Immature natural killer cell (primary cell): ENCODE results near the gene REM2. TPM values are rescaled to one million over a fixed set of nuclear protein-coding genes. Genes with fewer than 3 reads are reported as not detected.
A peak's percentile ranks its signal among the peaks of the same experiment; 100 is the strongest.

Source experiments
- DNase-seq, 3 donors: peaks; one replicate each; pipeline ENCODE4 v3.0.0; 2022; ENCODE audit warnings: mixed read lengths in 1 of 3
- H3K27ac Mint-ChIP-seq, 6 donors: one replicate each; pipeline ENCODE4 v1.8.0; 2020; ENCODE audit warnings: mixed read lengths in 6 of 6, mild to moderate bottlenecking in 5 of 6, inconsistent platforms in 4 of 6, moderate library complexity in 3 of 6
- H3K27me3 Mint-ChIP-seq, 3 donors: one replicate each; pipeline ENCODE4 v1.8.0; 2020 to 2021; ENCODE audit warnings: low read depth in 3 of 3, mild to moderate bottlenecking in 3 of 3, mixed read lengths in 3 of 3, moderate library complexity in 3 of 3, inconsistent platforms in 1 of 3
- H3K36me3 Mint-ChIP-seq, 3 donors: one replicate each; pipeline ENCODE4 v1.8.0; 2020; ENCODE audit warnings: mixed read lengths in 3 of 3, inconsistent platforms in 2 of 3, mild to moderate bottlenecking in 2 of 3
- H3K4me1 Mint-ChIP-seq, 2 donors: one replicate each; pipeline ENCODE4 v1.8.0; 2020; ENCODE audit warnings: inconsistent platforms in 2 of 2, mild to moderate bottlenecking in 2 of 2, mixed read lengths in 2 of 2, moderate library complexity in 1 of 2
- H3K4me3 Mint-ChIP-seq, 5 donors: one replicate each; pipeline ENCODE4 v1.8.0; 2020; ENCODE audit warnings: mild to moderate bottlenecking in 5 of 5, mixed read lengths in 5 of 5, inconsistent platforms in 3 of 5, moderate library complexity in 3 of 5
- H3K9me3 Mint-ChIP-seq, 6 donors: one replicate each; pipeline ENCODE4 v1.8.0; 2020; ENCODE audit warnings: mild to moderate bottlenecking in 6 of 6, mixed read lengths in 6 of 6, inconsistent platforms in 4 of 6, moderate library complexity in 3 of 6
- polyA plus RNA-seq, 3 donors: library from polyadenylated mRNA; unstranded; fragments of 300-500 nt; fragmentation: Illumina TruSeq; gene quantifications; one replicate each; pipeline ENCODE4 v1.2.3, GENCODE V29; 2021

Gene REM2
- under 1 TPM; 0.22 to 0.74 (median 0.66) TPM for polyA plus RNA-seq

GRCh38 chr14:22883173-22883976, at the start of gene REM2:
TSS of gene REM2 (plus strand) at chr14:22883222. CDS start at chr14:22883288, 66 bp downstream.
- Mint-ChIP-seq H3K4me1 (peaks cover 37 to 40% of the 10 kb centered on the region in 2 donors), H3K9me3 (no peaks in the 10 kb centered on the region), H3K27me3 (peaks cover 6 to 18% (median 14%) of the 10 kb centered on the region in 3 donors), H3K4me3 (peak within 1 kb of the TSS in 1 of 5 donors; percentile 18), H3K36me3 (peaks cover 1 to 9% (median 4%) of the 10 kb centered on the region in 3 donors), H3K27ac (peak within 1 kb of the TSS in 4 of 6 donors; percentile 3 to 79 (median 22))
- DNase-seq: no peak

- peaks cover 0 to 1% (median 0%) of the 10 kb centered on the region in 6 donors for H3K9me3 Mint-ChIP-seq
- H3K4me1 Mint-ChIP-seq: peaks cover 12 to 13% of the 10 kb centered on the region in 2 donors
- no peak overlapping the region for H3K4me3 Mint-ChIP-seq
Measured at GRCh38 chr14:22835505-22835904, 47.5 kb upstream of the REM2 start.

GRCh38 chr14:22836301-22837113, 46.5 kb upstream of the REM2 start, which contains the start of gene MMP14:
TSS of gene MMP14 (plus strand) at chr14:22836585. CDS start at chr14:22836818, 233 bp downstream.
- Mint-ChIP-seq H3K27me3 (peaks cover 13 to 27% (median 16%) of the 10 kb centered on the region in 3 donors), H3K36me3 (peaks cover 9 to 26% (median 23%) of the 10 kb centered on the region in 3 donors), H3K27ac (peak within 1 kb of the TSS in 2 of 6 donors; percentile 48 to 61), H3K4me1 (peaks cover 6 to 7% of the 10 kb centered on the region in 2 donors), H3K9me3 (peaks cover 0 to 2% (median 0%) of the 10 kb centered on the region in 6 donors), H3K4me3 (peak within 1 kb of the TSS; percentile 55 to 77 (median 68))
- DNase-seq: no peak

More at GRCh38 chr14:22835505-22835904, 47.5 kb upstream of the REM2 start:
- H3K27me3 Mint-ChIP-seq: peaks cover 13 to 23% (median 16%) of the 10 kb centered on the region in 3 donors
- DNase-seq: no peak
- peak overlapping the region in 1 of 6 donors; percentile 61 for H3K27ac Mint-ChIP-seq
- H3K36me3 Mint-ChIP-seq: peaks cover 13 to 32% (median 26%) of the 10 kb centered on the region in 3 donors

- peaks cover 13 to 30% (median 18%) of the 10 kb centered on the region in 3 donors for H3K27me3 Mint-ChIP-seq
- H3K4me1 Mint-ChIP-seq: peaks cover 5 to 7% of the 10 kb centered on the region in 2 donors
- peak overlapping the region; percentile 55 to 77 (median 68) for H3K4me3 Mint-ChIP-seq
- H3K9me3 Mint-ChIP-seq: peaks cover 0 to 3% (median 0%) of the 10 kb centered on the region in 6 donors
- DNase-seq: no peak
- peak overlapping the region in 1 of 6 donors; percentile 48 for H3K27ac Mint-ChIP-seq
- H3K36me3 Mint-ChIP-seq: peaks cover 5 to 21% (median 19%) of the 10 kb centered on the region in 3 donors
Measured at GRCh38 chr14:22837114-22837749, 45.8 kb upstream of the REM2 start.

DNA sequence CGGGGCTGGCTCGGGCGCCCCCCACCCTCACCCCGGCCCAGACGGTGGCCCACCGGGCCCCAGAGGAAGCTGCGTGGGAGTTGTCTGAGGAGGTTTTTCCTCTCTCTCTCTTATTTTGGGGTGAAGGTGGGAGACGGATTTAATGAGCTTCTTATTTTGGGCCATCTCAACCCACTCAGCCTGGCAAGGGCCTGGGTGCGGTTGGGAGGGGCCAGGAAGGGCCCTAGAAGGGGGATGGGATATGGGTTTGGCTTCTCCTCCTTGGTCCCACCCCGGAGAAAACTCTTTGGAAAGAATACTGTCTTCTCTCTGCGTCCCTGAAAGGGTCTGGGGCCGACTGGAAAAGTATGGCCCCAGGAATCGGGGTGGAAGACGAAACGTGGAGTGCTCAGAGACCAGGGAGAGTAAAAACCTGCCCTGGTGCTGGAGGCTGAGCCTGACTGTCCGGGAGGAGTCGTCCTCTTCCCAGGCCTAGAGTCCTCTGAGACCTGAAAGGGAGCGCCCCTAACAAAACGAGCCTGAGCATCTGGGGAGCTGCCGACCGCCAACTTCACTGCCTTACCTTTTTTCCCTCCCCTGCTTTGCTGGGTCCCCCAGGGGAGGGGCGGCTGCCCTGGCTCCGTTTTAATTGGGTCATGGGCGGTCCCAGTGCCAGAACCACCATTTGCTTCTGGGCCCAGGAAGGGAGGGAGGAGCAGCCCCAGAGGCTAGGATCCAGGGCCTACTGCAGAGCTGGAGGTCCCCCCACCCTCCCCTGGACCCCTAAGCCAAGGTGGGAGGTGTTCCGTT, 45.1 kb upstream of the REM2 start:
- no peak overlapping the region for H3K27ac Mint-ChIP-seq
- H3K9me3 Mint-ChIP-seq: peaks cover 0 to 3% (median 0%) of the 10 kb centered on the region in 6 donors
- H3K27me3 Mint-ChIP-seq: peaks cover 13 to 30% (median 17%) of the 10 kb centered on the region in 3 donors
- peaks cover 5 to 21% (median 19%) of the 10 kb centered on the region in 3 donors for H3K36me3 Mint-ChIP-seq
- H3K4me1 Mint-ChIP-seq: peaks cover 5 to 7% of the 10 kb centered on the region in 2 donors
- peak overlapping the region in 1 of 5 donors; percentile 13 for H3K4me3 Mint-ChIP-seq
- DNase-seq: no peak

GRCh38 chr14:22838631-22839041, 44.4 kb upstream of the REM2 start:
- Mint-ChIP-seq H3K9me3 (peaks cover 0 to 3% (median 0%) of the 10 kb centered on the region in 6 donors), H3K27me3 (peaks cover 13 to 30% (median 17%) of the 10 kb centered on the region in 3 donors), H3K36me3 (peaks cover 5 to 18% (median 15%) of the 10 kb centered on the region in 3 donors), H3K4me3 (peak overlapping the region in 1 of 5 donors; percentile 37), H3K4me1 (peaks cover 5 to 7% of the 10 kb centered on the region in 2 donors), H3K27ac (no peak overlapping the region)
- no peak for DNase-seq

DNA sequence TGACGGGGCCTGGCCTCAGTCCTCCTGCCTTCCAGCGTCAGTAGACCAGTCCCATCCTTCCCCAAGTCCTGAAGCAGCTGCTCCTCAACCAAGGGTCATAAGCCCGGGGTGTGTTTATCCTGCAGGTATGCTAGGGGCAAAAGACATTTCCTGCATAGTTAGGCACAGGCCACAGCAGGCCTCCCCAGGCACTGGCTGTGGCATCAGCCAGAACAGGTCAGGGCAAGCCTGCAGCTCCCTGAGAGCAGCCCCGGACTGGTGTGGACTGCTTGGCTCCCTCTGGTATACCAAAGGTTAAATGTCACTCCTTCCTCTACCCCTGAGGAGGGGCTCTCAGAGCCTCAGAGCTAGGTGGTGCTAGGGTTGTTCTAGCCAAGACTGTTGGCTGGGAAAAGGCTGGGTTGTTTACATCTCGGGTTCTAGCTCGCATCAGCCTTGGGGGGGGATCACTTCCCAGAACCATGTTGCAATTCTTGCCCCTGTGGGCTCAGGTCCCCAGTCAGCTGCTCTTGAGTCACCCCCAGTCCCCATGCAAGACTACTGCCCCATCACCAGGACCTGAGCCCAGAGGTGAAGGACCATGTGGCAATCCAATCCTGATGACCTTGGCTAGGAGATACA, 43.8 kb upstream of the REM2 start:
- Mint-ChIP-seq H3K9me3 (peaks cover 0 to 3% (median 0%) of the 10 kb centered on the region in 6 donors), H3K27me3 (peaks cover 13 to 30% (median 16%) of the 10 kb centered on the region in 3 donors), H3K4me1 (peaks cover 5 to 7% of the 10 kb centered on the region in 2 donors), H3K4me3 (peak overlapping the region in 1 of 5 donors; percentile 37), H3K36me3 (peaks cover 5 to 14% (median 13%) of the 10 kb centered on the region in 3 donors), H3K27ac (no peak overlapping the region)
- no peak for DNase-seq

- Mint-ChIP-seq H3K27me3 (peaks cover 10 to 27% (median 16%) of the 10 kb centered on the region in 3 donors), H3K27ac (no peak overlapping the region), H3K9me3 (peaks cover 0 to 3% (median 0%) of the 10 kb centered on the region in 6 donors), H3K36me3 (no peaks in the 10 kb centered on the region), H3K4me1 (peaks cover 5 to 7% of the 10 kb centered on the region in 2 donors), H3K4me3 (no peak overlapping the region)
- no peak for DNase-seq
Measured at GRCh38 chr14:22841311-22841710, 41.7 kb upstream of the REM2 start.

- Mint-ChIP-seq H3K27ac (no peak overlapping the region), H3K4me3 (no peak overlapping the region), H3K36me3 (no peaks in the 10 kb centered on the region), H3K9me3 (peaks cover 0 to 3% (median 0%) of the 10 kb centered on the region in 6 donors), H3K27me3 (peaks cover 8 to 25% (median 16%) of the 10 kb centered on the region in 3 donors), H3K4me1 (peaks cover 4 to 6% of the 10 kb centered on the region in 2 donors)
- DNase-seq: no peak
Measured at GRCh38 chr14:22841769-22842168, 41.3 kb upstream of the REM2 start.

GRCh38 chr14:22842211-22843122, 40.6 kb upstream of the REM2 start:
- DNase-seq: no peak
- Mint-ChIP-seq H3K36me3 (no peaks in the 10 kb centered on the region), H3K9me3 (peaks cover 0 to 3% (median 0%) of the 10 kb centered on the region in 6 donors), H3K27ac (no peak overlapping the region), H3K4me3 (no peak overlapping the region), H3K27me3 (peaks cover 5 to 21% (median 14%) of the 10 kb centered on the region in 3 donors), H3K4me1 (no peaks in the 10 kb centered on the region)
